GM21367 (cell line): ENCODE data around the gene ATP8A2.

ENCODE experiments used
- ATAC-seq: cut with Tn5 transposase; IDR thresholded peaks from one replicate; pipeline ENCODE4 v1.9.1; 2021; ENCODE audit not compliant: unreplicated experiment

ATP8A2 gene

GRCh38 chr13:25682276-25682675 is 310.5 kb downstream of the ATP8A2 start:
- ATAC-seq = no peak

GRCh38 chr13:25683056-25683455 is 311.3 kb downstream of the ATP8A2 start:
- no peak for ATAC-seq

- no peak for ATAC-seq
Measured at GRCh38 chr13:25683662-25684370, 312.0 kb downstream of the ATP8A2 start.

GRCh38 chr13:25684491-25684890 is 312.7 kb downstream of the ATP8A2 start:
- no peak for ATAC-seq

GRCh38 chr13:25686831-25687470 is 315.2 kb downstream of the ATP8A2 start:
- no peak for ATAC-seq

GRCh38 chr13:25687471-25688225 is 315.9 kb downstream of the ATP8A2 start:
- ATAC-seq = no peak

- ATAC-seq = no peak
Measured at GRCh38 chr13:25688536-25688935, 316.8 kb downstream of the ATP8A2 start.

- ATAC-seq = no peak
Measured at GRCh38 chr13:25689539-25689938, 317.8 kb downstream of the ATP8A2 start.

GRCh38 chr13:25690582-25690981 is 318.8 kb downstream of the ATP8A2 start:
- ATAC-seq = no peak

GRCh38 chr13:25691654-25692053 is 319.9 kb downstream of the ATP8A2 start:
- no peak for ATAC-seq

- no peak for ATAC-seq
Measured at GRCh38 chr13:25692099-25692498, 320.3 kb downstream of the ATP8A2 start.

GRCh38 chr13:25699056-25699455 is 327.3 kb downstream of the ATP8A2 start:
- no peak for ATAC-seq

- ATAC-seq = no peak
Measured at GRCh38 chr13:25699600-25699999, 327.8 kb downstream of the ATP8A2 start.

GRCh38 chr13:25701304-25701703 is 329.5 kb downstream of the ATP8A2 start:
- no peak for ATAC-seq

GRCh38 chr13:25702386-25702785 is 330.6 kb downstream of the ATP8A2 start:
- ATAC-seq = no peak

GRCh38 chr13:25707726-25708125 is 336.0 kb downstream of the ATP8A2 start:
- no peak for ATAC-seq

- ATAC-seq = no peak
Measured at GRCh38 chr13:25708268-25708667, 336.5 kb downstream of the ATP8A2 start.

- ATAC-seq = no peak
Measured at GRCh38 chr13:25709088-25709487, 337.3 kb downstream of the ATP8A2 start.

GRCh38 chr13:25715760-25716159 is 344.0 kb downstream of the ATP8A2 start:
- ATAC-seq = no peak

GRCh38 chr13:25717666-25718197 is 346.0 kb downstream of the ATP8A2 start:
- no peak for ATAC-seq

GRCh38 chr13:25719666-25720065 is 347.9 kb downstream of the ATP8A2 start:
- no peak for ATAC-seq

GRCh38 chr13:25722893-25723292 is 351.1 kb downstream of the ATP8A2 start:
- ATAC-seq = no peak
